ENCODE results near the gene FEM1A.
"Not testable (repeated sequence)": the region's sequence is repeated elsewhere in the genome, so short reads cannot be mapped to it uniquely, and the experiment has no call there.

FEM1A gene

DNA sequence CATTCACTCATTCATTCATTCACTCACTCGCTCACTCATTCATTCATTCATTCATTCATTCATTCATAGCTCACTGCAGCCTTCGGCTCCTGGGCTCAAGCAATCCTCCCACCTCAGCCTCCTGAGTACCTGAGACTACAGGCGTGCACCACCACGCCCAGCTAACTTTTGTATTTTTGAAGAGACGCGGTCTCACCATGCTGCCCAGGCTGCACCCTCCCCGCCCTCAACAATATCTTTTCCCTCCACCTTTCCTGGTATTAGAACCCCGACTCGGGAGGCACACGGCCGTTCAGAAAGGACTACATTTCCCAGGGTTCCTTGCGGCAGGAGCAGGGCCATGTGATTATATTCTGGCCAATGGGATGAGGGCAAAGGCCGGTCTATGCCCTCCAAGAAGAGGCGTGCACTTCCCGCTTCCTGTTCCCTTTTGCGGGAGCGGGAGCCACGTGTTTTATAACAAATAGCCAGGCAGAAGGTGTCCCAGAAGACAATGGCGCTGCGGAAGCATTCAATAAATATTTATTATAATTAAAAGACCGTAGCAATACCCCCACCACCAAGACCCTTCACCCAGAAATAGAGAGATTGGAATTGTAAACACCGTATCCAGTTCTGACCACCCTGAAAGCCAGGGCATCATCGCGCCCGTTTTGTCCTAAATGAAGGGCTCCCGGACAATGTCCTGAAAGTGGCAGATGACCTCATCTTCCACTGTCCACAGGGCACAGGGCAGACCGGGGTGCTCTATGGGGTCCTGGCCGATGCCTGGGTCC is 24.1 kb downstream of the FEM1A start:
- DNase-seq = peak; percentile 79

DNA sequence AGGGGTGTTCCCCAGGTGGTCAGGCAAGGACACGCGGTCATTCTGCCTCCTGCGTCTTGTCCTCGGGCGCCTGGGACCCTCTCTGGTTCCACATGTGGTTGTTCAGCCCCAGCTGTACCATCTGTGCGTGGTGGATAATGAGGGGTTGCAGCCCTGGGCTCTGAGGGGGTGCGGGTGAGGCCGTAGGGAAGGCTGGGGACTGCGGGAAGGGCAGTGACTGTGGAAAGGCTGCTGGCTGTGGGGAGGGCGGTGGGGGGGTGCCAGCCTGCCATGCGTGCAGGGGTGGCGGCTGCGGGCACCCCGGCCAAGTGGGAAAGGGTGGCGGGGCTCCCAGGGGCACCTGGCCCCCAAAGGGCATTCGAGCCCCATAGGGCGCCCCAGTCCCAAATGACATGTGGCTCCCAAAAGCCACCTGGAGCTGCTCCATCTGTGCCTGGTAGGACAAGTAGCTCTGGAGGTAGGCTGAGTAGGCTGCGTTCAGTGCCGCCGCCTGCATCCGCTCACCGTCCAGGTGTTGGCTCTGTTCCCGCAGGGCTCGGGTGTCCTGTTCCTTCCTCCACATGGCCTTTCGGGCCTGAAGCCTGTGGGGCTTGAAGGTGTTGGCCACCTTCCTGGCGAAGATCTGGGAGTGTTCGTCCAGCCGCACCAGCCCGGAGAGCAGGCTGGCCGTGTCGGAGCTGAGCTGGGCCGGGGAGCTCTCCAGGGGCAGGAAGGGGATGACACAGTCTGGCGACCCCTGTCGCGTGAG is 24.8 kb downstream of the FEM1A start:
- DNase-seq = no peak

- DNase-seq = no peak
Observed at GRCh38 chr19:4816950-4817278, 25.4 kb downstream of the FEM1A start.

DNA sequence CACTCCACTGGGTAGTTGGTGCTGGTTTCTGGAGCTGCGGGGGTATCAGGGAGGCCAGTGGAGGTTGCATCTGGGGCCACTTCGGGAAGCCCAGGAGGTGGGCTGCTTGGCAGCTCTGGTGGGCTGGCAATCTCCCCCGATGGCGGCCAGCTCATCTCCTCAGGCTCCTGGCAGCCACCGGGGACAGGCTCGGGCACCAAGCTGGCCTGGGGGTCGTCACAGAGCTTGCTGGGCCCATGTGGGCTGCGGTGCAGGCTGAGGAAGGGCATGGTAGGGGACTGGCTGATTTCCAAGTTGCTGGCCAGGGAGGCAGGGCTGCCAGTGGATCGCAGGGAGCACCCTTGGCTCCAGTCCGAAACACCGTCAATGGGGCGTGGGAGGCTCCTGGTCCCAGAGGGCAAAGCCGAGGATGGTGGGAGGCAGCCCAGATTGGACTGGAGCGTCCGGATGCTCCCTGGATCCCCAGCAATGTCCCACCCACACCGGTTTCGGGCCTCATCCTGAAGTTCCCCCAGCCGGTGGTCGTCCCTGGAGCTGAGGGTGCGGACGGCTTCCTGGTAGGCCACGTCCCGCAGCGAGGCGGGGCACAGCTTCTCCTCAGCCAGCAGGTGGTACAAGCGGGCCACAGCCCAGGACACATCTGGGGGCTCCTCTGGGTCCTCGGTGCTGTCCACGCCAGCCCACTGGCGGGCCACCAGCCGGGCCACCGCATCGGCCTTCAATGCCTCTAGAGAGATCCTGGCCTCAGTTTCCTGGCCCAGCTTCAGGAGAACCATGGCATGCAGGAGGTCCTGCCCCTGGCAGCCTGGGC is 26.1 kb downstream of the FEM1A start:
- DNase-seq = no peak

DNA sequence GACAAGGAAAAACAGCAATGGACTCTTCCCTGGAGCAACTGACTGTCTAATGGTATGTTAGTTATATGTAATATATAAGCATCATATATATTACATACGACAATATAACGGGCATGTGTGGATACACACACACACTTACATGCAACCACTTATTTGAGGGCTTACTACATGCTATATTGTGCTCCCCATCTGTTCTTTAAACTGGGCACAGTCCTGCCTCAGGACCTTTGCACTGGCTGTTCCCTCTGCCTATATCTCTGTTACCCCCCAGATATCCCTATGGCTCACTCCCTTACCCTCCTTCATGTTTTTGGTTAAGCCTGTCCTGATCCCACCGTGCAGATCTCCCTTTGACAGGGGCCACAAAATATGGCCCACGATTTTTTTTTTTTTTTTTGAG is 29.7 kb downstream of the FEM1A start:
- no peak for DNase-seq

- DNase-seq = not testable (repeated sequence)
Observed at GRCh38 chr19:4822354-4822753, 30.8 kb downstream of the FEM1A start.

- no peak for DNase-seq
Observed at GRCh38 chr19:4823577-4823976, 32.0 kb downstream of the FEM1A start.

- DNase-seq = no peak
Observed at GRCh38 chr19:4829001-4829712, 37.6 kb downstream of the FEM1A start.

DNA sequence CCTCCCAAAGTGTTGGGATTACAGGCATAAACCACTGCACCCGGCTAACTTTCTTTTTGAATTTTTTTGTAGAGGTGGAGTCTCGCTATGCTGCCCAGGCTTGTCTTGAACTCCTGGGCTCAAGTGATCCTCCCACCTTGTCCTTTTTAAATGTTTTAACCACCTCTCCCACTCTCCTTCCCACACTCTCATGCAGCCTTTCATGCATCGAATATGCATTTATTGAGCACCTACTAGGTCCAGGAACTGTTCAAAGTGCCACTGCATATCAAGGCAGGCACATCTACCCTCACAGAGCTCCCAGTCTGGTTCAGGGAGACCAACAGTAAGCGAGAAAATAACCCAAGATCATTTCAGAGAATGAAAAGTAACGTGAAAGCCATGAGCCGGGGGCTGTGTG is 38.8 kb downstream of the FEM1A start:
- DNase-seq = no peak

DNA sequence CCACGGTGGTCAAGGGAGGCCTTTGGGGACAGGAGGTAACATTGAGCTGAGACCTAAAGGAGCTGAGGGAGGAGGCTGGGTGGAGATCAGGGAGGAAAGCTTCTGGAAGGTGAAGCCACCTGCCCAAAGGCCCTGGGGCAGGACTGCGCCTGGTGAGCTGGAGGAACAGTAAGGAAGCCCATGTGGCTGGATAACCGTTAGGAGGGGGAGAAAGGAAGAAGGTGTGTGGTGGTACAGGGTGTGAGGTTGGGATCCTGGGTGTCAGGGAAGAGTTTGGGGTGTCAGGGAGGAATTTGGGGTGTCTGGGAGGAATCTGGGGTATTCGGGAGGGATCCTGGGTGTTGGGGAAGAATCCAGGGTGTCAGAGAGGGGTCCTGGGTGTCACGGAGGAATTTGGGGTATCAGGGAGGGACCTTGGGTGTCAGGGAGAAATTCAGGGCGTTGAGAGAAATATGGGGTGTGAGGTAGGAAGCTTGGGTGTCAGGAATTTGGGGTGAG is 39.3 kb downstream of the FEM1A start:
- no peak for DNase-seq

DNA sequence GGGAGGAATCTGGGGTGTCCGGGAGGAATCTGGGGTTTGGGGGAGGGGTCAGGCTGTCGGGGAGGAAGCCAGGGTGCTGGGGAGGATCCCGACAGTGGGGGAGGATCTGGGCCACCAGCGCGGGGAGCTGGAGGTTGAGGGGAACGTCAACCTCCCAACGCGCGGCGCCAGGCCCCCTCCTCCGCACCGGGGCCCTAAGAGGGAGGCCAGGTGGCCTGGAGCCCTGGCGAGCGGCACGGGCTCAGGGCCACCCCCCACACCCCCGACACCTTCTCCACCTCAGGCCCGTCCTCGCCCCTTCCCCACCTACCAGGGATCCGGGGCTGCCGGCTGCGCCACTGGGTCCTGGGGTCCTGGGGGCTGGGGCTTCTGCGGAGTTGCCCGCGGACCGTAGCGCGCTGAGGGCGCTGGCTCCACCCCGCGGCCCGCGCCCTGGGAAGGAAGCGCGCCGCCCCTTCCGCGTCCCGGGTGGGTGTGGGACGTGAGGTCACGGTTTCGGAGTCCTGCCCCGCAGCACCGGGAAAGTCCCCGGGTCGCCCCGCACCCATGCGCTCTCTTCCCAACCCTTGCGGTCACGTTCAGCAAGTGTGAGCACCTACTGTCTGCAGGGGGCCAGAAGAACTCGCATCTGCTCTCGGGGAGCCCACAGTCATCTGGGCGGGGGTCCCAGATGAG is 39.9 kb downstream of the FEM1A start, which contains the start of gene TICAM1:
TSS of gene TICAM1 (minus strand) at position 409 of the 675 bp plus-strand sequence. CDS start 13,335 bp downstream, outside the sequence.
- DNase-seq = peak; percentile 71

- not testable (repeated sequence) for DNase-seq
Observed at GRCh38 chr19:4831979-4832340, 40.4 kb downstream of the FEM1A start.

- DNase-seq = no peak
Observed at GRCh38 chr19:4832776-4833175, 41.2 kb downstream of the FEM1A start.

- DNase-seq = no peak
Observed at GRCh38 chr19:4839192-4839591, 47.7 kb downstream of the FEM1A start.

DNA sequence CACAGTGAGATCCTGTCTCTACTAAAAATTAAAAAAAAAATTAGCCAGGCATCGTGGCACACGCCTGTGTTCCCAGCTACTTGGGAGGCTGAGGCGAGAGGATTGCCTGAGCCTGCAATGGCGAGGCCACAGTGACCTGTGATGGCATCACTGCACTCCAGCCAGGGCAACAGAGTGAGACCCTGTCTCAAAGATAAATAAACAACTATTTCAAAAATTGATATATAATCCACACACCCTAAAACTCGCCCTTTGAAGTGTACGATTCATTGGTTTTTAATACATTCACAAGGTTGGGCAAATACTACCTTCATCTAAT is 52.1 kb downstream of the FEM1A start:
- DNase-seq = no peak

DNA sequence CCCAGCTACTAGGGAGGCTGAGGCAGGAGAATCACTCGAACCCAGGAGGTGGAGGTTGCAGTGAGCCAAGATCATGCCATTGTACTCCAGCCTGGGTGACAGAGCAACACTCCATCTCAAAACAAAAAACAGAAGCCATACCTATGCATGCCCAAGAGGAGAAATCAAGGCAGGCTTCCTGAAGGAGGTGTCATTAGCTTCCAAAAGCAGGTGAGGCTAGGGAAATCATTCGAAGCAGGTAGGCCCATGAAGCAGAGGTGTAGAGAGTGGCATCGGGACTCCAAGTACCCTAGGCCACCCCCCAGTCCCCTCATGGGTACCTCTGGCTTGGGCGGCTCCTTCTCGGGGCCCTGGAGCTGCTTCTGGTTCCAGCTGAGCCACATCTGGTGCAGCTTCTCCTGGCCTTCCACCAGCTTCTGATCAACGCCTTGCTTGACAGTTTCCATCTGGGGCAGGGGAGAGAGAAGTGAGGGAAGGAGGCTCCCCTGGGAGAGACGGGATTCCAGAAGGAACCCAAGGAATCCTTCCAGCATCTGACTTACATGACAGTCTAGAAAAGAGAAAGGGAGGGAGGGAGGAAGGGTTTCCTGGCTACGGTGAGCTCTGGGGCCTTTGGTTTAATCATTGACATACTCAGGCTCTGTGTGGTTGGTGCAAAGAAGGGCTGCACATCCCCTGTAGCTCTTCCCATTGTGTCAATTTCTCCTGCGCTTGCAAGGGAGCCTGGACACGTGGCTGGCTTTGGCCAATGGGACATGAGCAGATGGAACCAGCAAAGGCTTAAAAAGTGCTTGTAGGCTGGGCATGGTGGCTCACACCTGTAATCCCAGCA is 53.0 kb downstream of the FEM1A start:
- no peak for DNase-seq

DNA sequence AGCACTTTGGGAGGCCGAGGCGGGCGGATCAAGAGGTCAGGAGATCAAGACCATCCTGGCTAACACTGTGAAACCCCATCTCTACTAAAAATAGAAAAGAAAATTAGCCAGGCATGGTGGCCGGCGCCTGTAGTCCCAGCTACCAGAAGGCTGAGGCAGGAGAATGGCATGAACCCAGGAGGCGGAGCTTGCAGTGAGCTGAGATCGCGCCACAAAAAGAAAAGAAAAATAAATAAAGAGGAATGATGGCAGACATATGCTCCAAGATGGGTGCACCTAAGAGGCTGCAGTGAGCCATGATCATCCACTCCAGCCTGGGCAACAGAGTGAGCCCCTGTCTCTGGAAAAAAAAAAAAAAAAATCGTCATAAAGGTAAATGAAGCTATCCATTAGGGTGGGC is 54.4 kb downstream of the FEM1A start:
- DNase-seq = not testable (repeated sequence)

- DNase-seq = no peak
Observed at GRCh38 chr19:4847190-4847973, 55.8 kb downstream of the FEM1A start.

DNA sequence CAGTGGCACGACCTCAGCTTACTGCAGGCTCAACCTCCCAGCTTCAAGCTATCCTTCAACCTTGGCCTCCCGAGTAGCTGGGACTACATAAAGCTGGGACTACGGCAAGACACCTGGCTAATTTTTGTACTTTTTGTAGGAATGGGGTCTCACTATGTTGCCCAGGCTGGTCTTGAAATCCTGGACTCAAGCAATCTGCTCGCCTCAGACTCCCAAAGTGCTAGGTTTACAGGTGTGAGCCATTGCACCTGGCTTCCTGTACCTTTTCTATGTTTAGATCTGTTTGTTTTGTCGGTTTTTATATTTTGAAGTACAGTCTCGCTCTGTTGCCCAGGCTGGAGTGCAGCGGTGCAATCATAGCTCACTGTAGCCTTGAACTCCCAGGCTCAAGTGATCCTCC is 57.5 kb downstream of the FEM1A start:
- DNase-seq = no peak

All from stimulated activated CD4-positive, alpha-beta T cell treated with anti-CD3 and anti-CD28 coated beads, Interleukin-1b, Interleukin-23, amount 100 ng/mL, for 48 hours (primary cell).